IMR-90 (cell line): ENCODE data around the gene KAZN. TPM values are rescaled to one million over a fixed set of nuclear protein-coding genes. Genes with fewer than 3 reads are reported as not detected.

ENCODE experiments used
- ATAC-seq: fragments of 200-7000 bp; cut with Tn5 transposase; 2 replicates; pipeline ENCODE4 v1.9.1; 2020; ENCODE audit warnings: low read depth, mild to moderate bottlenecking, moderate library complexity
- BruUV-seq: library from RNA; stranded (reverse); fragments of 400-500 nt; replicated peaks from 2 replicates; lab custom pipeline; 2021; lab: Mats Ljungman, UMichigan
- CTCF ChIA-PET: fragments of 300-600 bp; formaldehyde crosslinking; extraction: SDS; loops from one replicate; lab custom pipeline; 2021; ENCODE audit warnings: antibody characterized with exemption; lab: Yijun Ruan, JAX
- POLR2A ChIA-PET: fragments of 300-600 bp; sonication (Branson Sonifier 250); formaldehyde crosslinking; loops from one replicate; lab custom pipeline; 2022; ENCODE audit warnings: antibody characterized with exemption; ENCODE audit not compliant: unreplicated experiment; lab: Charles Lee
- DNase-seq: peaks from one replicate; pipeline ENCODE4 v3.0.0; 2013
- H2AFZ ChIP-seq: replicated peaks from 2 replicates; pipeline ENCODE3; 2013; ENCODE audit warnings: low read length, mild to moderate bottlenecking; ENCODE audit not compliant: poor library complexity
- H2AK5ac ChIP-seq: 2 replicates; pipeline ENCODE4 v1.6.1; 2013; ENCODE audit warnings: low read depth, low read length, inconsistent platforms
- H2AK9ac ChIP-seq: replicated peaks from 2 replicates; pipeline ENCODE3; 2013; ENCODE audit warnings: mild to moderate bottlenecking, low read depth, low read length, moderate library complexity; ENCODE audit not compliant: poor library complexity
- H2BK120ac ChIP-seq: 2 replicates; pipeline ENCODE4 v1.6.1; 2013; ENCODE audit warnings: low read depth, low read length, inconsistent platforms
- H2BK15ac ChIP-seq: 3 replicates; pipeline ENCODE4 v1.6.1; 2013; ENCODE audit warnings: low read depth, low read length, inconsistent platforms
- H2BK20ac ChIP-seq: 2 replicates; pipeline ENCODE4 v1.6.1; 2013; ENCODE audit warnings: low read depth, mild to moderate bottlenecking, inconsistent platforms, low read length, moderate library complexity
- H2BK5ac ChIP-seq: 2 replicates; pipeline ENCODE4 v1.6.1; 2013; ENCODE audit warnings: mild to moderate bottlenecking, low read depth, low read length, inconsistent platforms; ENCODE audit not compliant: poor library complexity, severe bottlenecking
- H3K14ac ChIP-seq: replicated peaks from 2 replicates; pipeline ENCODE4 v1.6.1; 2013; ENCODE audit warnings: low read depth, low read length, inconsistent platforms
- H3K18ac ChIP-seq: 2 replicates; pipeline ENCODE4 v1.6.1; 2013; ENCODE audit warnings: low read depth, low read length, control low read depth
- H3K23ac ChIP-seq: 2 replicates; pipeline ENCODE4 v1.6.1; 2013; ENCODE audit warnings: low read depth, low read length, inconsistent platforms
- H3K27ac ChIP-seq: 2 replicates; pipeline ENCODE4 v1.5.1; 2013; ENCODE audit warnings: mild to moderate bottlenecking, control low read depth, low read length; ENCODE audit not compliant: insufficient read depth
- H3K27me3 ChIP-seq: 2 replicates; pipeline ENCODE4 v1.6.1; 2013; ENCODE audit warnings: low read length; ENCODE audit not compliant: control insufficient read depth, insufficient read depth
- H3K36me3 ChIP-seq: 2 replicates; pipeline ENCODE4 v1.6.1; 2013; ENCODE audit warnings: low read length, mixed read lengths; ENCODE audit not compliant: control insufficient read depth, insufficient read depth
- H3K4ac ChIP-seq: 2 replicates; pipeline ENCODE4 v1.6.1; 2013; ENCODE audit warnings: low read depth, low read length, inconsistent platforms
- H3K4me1 ChIP-seq: 2 replicates; pipeline ENCODE4 v1.6.1; 2013; ENCODE audit warnings: low read length, mixed read lengths; ENCODE audit not compliant: control insufficient read depth, insufficient read depth
- H3K4me2 ChIP-seq: 2 replicates; pipeline ENCODE4 v1.6.1; 2013; ENCODE audit warnings: low read depth, mild to moderate bottlenecking, control low read depth, low read length, moderate library complexity
- H3K4me3 ChIP-seq: 2 replicates; pipeline ENCODE4 v1.5.1; 2013; ENCODE audit warnings: low read depth, mild to moderate bottlenecking, control low read depth, low read length, moderate library complexity; ENCODE audit not compliant: insufficient read depth
- H3K56ac ChIP-seq: 2 replicates; pipeline ENCODE4 v1.6.1; 2013; ENCODE audit warnings: low read length, inconsistent platforms; ENCODE audit not compliant: insufficient read depth; ENCODE audit errors: extremely low read depth
- H3K79me1 ChIP-seq, 2 experiments: 2 replicates each; pipeline ENCODE4 v1.6.1; 2013; ENCODE audit warnings: low read length in 2 of 2, inconsistent platforms in 1 of 2, low read depth in 1 of 2
- H3K9ac ChIP-seq: 2 replicates; pipeline ENCODE4 v1.6.1; 2013; ENCODE audit warnings: low read depth, low read length, control low read depth
- H3K9me1 ChIP-seq: 2 replicates; pipeline ENCODE4 v1.6.1; 2013; ENCODE audit warnings: low read length, inconsistent platforms; ENCODE audit not compliant: insufficient read depth
- H3K9me3 ChIP-seq: 2 replicates; pipeline ENCODE4 v1.6.1; 2013; ENCODE audit warnings: low read length; ENCODE audit not compliant: control insufficient read depth, insufficient read depth
- H4K20me1 ChIP-seq: 2 replicates; pipeline ENCODE4 v1.6.1; 2013; ENCODE audit warnings: low read length, inconsistent platforms; ENCODE audit not compliant: insufficient read depth
- H4K5ac ChIP-seq: 2 replicates; pipeline ENCODE4 v1.6.1; 2013; ENCODE audit warnings: mild to moderate bottlenecking, low read depth, low read length, control low read depth
- H4K8ac ChIP-seq, 2 experiments: 2 replicates each; pipeline ENCODE4 v1.6.1; 2013; ENCODE audit warnings: low read depth in 2 of 2, low read length in 2 of 2, control low read depth in 1 of 2, inconsistent platforms in 1 of 2
- H4K91ac ChIP-seq: 2 replicates; pipeline ENCODE4 v1.6.1; 2013; ENCODE audit warnings: low read depth, low read length, inconsistent platforms; ENCODE audit not compliant: insufficient read depth
- BHLHE40 ChIP-seq: fragments of 150-350 bp; IDR thresholded peaks from 2 replicates; pipeline ENCODE4 v1.6.1; 2016; ENCODE audit warnings: mild to moderate bottlenecking, low read depth, low read length
- WGBS, 2 experiments: methylation state at CpG; one replicate each; pipeline versions ENCODE4 v1.1.5 to v1.1.7; 2013; ENCODE audit warnings: missing lambda C conversion rate in 2 of 2; ENCODE audit not compliant: insufficient read length in 1 of 2; ENCODE audit errors: extremely low coverage in 2 of 2; 5-methylcytosine and 5-hydroxymethylcytosine counted together
- dilution Hi-C: fragments of 300-500 bp; cut with HindIII; formaldehyde crosslinking; loops from one replicate; pipeline ENCODE4 v1.14.3; 2018; ENCODE audit warnings: low sequenced_read_pairs; ENCODE audit not compliant: unreplicated experiment
- in situ Hi-C: fragments of 300-500 bp; cut with MboI; formaldehyde crosslinking; loops from 3 replicates; pipeline ENCODE4 v1.14.3; 2019; ENCODE audit warnings: low sequenced_read_pairs, inconsistent platforms, mixed read lengths
- intact Hi-C: fragments of 100-400 bp; cut with micrococcal nuclease; formaldehyde crosslinking; loops from 2 replicates; pipeline ENCODE4 v1.10.0; 2022
- polyA plus RNA-seq, 3 experiments: library from polyadenylated mRNA; depleted of rRNA; stranded (reverse); fragments of >200 nt; gene quantifications; 2 replicates each; pipeline ENCODE4 v1.2.3, GENCODE V29; 2012; ENCODE audit warnings: low replicate concordance in 1 of 3
- total RNA-seq: library from RNA; depleted of rRNA; stranded (reverse); fragments of >200 nt; gene quantifications from 2 replicates; pipeline ENCODE4 v1.2.3, GENCODE V29; 2012

KAZN gene
- total and polyA plus RNA-seq, 2 of the 4 experiments (the other 2 are of a cell fraction), result 5.2 to 10.5 TPM

GRCh38 chr1:15115542-15116330, 517.3 kb downstream of the KAZN start:
- peaks cover 28% of the 10 kb centered on the region for H3K27me3 ChIP-seq
- H4K8ac ChIP-seq, result no peak overlapping the region
- no peaks in the 10 kb centered on the region for H4K20me1 ChIP-seq
- H2AK5ac ChIP-seq, result no peak overlapping the region
- POLR2A ChIA-PET, result no interaction called here
- no peak overlapping the region for H3K18ac ChIP-seq
- no peak overlapping the region for H3K27ac ChIP-seq
- H2BK5ac ChIP-seq, result no peak overlapping the region
- in situ Hi-C loops (no loop called here), dilution Hi-C loops (no loop called here), intact Hi-C loops (no loop called here)
- no peaks in the 10 kb centered on the region for H3K36me3 ChIP-seq
- CTCF ChIA-PET, result no interaction called here
- no peaks in the 10 kb centered on the region for H3K9me1 ChIP-seq
- H3K79me1 ChIP-seq, result no peaks in the 10 kb centered on the region
- no peak overlapping the region for H3K4me3 ChIP-seq
- DNase-seq (no peak), ATAC-seq (no peak)
- BruUV-seq, result no TSS peak
- no peak overlapping the region for H3K4ac ChIP-seq
- no peak overlapping the region for H2BK15ac ChIP-seq
- H2BK20ac ChIP-seq, result no peak overlapping the region
- no peak overlapping the region for H3K9ac ChIP-seq
- no peak overlapping the region for H2AFZ ChIP-seq
- no peaks in the 10 kb centered on the region for H3K9me3 ChIP-seq
- no peak overlapping the region for H3K4me2 ChIP-seq
- no peak overlapping the region for H2BK120ac ChIP-seq
- no peaks in the 10 kb centered on the region; the same call in 1 of the 2 replicates for H3K4me1 ChIP-seq
- no peak overlapping the region for H4K91ac ChIP-seq
- H2AK9ac ChIP-seq, result no peak overlapping the region
- no peak overlapping the region for H3K14ac ChIP-seq
- no peak overlapping the region for H3K56ac ChIP-seq
- no peak overlapping the region for H4K5ac ChIP-seq
- 57% methylated on average over 5 of the region's 15 CpGs; no CpG with 5 or more reads in 1 of the 2 experiments for WGBS, 2 experiments
- H3K23ac ChIP-seq, result no peak overlapping the region
- no peak for TF ChIP-seq BHLHE40
